Neural cell (in vitro differentiated cells): Measurements from ENCODE around the gene MFN1. TPM values are rescaled to one million over a fixed set of nuclear protein-coding genes. Genes with fewer than 3 reads are reported as not detected.

Experiments used
- H2AFZ ChIP-seq: fragments of 200-600, 300-800 bp; sonication (generic), shearing (Covaris generic); 2 replicates; pipeline ENCODE4 v1.6.0; 2014; ENCODE audit warnings: low read depth, mild to moderate bottlenecking, antibody characterized with exemption, low read length, moderate library complexity
- H3F3A ChIP-seq: fragments of 200-600 bp; shearing (Covaris generic); 2 replicates; pipeline ENCODE4 v1.6.1; 2016; ENCODE audit warnings: mild to moderate bottlenecking, moderate library complexity, mixed read lengths, antibody characterized with exemption, low read length; ENCODE audit not compliant: insufficient read depth, poor library complexity, severe bottlenecking
- H3K27ac ChIP-seq: fragments of 200-600, 300-800 bp; sonication (generic), shearing (Covaris generic); 2 replicates; pipeline ENCODE4 v1.5.1; 2014; ENCODE audit warnings: mild to moderate bottlenecking, low read length, moderate library complexity
- H3K27me3 ChIP-seq: fragments of 300-800, 200-600 bp; sonication (generic), shearing (Covaris generic); 2 replicates; pipeline ENCODE4 v1.6.0; 2014; ENCODE audit warnings: mild to moderate bottlenecking, low read depth, low read length, moderate library complexity; ENCODE audit not compliant: insufficient read depth
- H3K36me3 ChIP-seq: fragments of 300-800, 200-600 bp; sonication (generic), shearing (Covaris generic); 2 replicates; pipeline ENCODE4 v1.5.1; 2014; ENCODE audit warnings: mild to moderate bottlenecking, antibody characterized with exemption, low read length, moderate library complexity; ENCODE audit not compliant: insufficient read depth
- H3K4me2 ChIP-seq: fragments of 300-800, 200-600 bp; sonication (generic), shearing (Covaris generic); 2 replicates; pipeline ENCODE4 v1.6.0; 2014; ENCODE audit warnings: mild to moderate bottlenecking, low read length
- H3K4me3 ChIP-seq: fragments of 300-800, 200-600 bp; sonication (generic), shearing (Covaris generic); 2 replicates; pipeline ENCODE4 v1.5.1; 2014; ENCODE audit warnings: mild to moderate bottlenecking, low read length, moderate library complexity
- H3K79me2 ChIP-seq: fragments of 200-600 bp; shearing (Covaris generic); replicated peaks from 2 replicates; pipeline ENCODE4 v1.6.0; 2014; ENCODE audit warnings: mild to moderate bottlenecking, low read length, moderate library complexity; ENCODE audit not compliant: insufficient read depth
- H3K9ac ChIP-seq: fragments of 300-800, 200-600 bp; sonication (generic), shearing (Covaris generic); 2 replicates; pipeline ENCODE4 v1.6.1; 2016; ENCODE audit warnings: mild to moderate bottlenecking, low read length, mixed read lengths
- H3K9me2 ChIP-seq: fragments of 200-600 bp; shearing (Covaris generic); 2 replicates; pipeline ENCODE4 v1.6.1; 2016; ENCODE audit warnings: mild to moderate bottlenecking, low read length, mixed read lengths; ENCODE audit not compliant: insufficient read depth
- H3K9me3 ChIP-seq: fragments of 200-600, 300-800 bp; sonication (generic), shearing (Covaris generic); 2 replicates; pipeline ENCODE4 v1.6.1; 2016; ENCODE audit warnings: mild to moderate bottlenecking, mixed run types, low read length, moderate library complexity, mixed read lengths
- H4K20me1 ChIP-seq: fragments of 200-600 bp; shearing (Covaris generic); 2 replicates; pipeline ENCODE4 v1.6.1; 2016; ENCODE audit warnings: mild to moderate bottlenecking, mixed run types; ENCODE audit not compliant: insufficient read depth
- EP300 ChIP-seq: fragments of 450-650 bp; conservative IDR thresholded peaks from 2 replicates; pipeline ENCODE4 v1.6.1; 2014; ENCODE audit warnings: antibody characterized with exemption, mild to moderate bottlenecking, moderate library complexity; ENCODE audit not compliant: poor library complexity, severe bottlenecking
- EZH2 ChIP-seq: fragments of 200-600, 300-800 bp; shearing (Covaris generic), sonication (generic); IDR thresholded peaks from 2 replicates; pipeline ENCODE4 v1.6.1; 2014; ENCODE audit warnings: antibody characterized with exemption, low read length, borderline replicate concordance, mild to moderate bottlenecking; ENCODE audit not compliant: insufficient read depth, poor library complexity, severe bottlenecking
- MXI1 ChIP-seq: fragments of 450-650 bp; conservative IDR thresholded peaks from 2 replicates; pipeline ENCODE4 v1.6.1; 2014; ENCODE audit warnings: antibody characterized with exemption, mild to moderate bottlenecking; ENCODE audit not compliant: poor library complexity, severe bottlenecking
- POLR2AphosphoS5 ChIP-seq: IDR thresholded peaks from 2 replicates; pipeline ENCODE4 v1.6.1; 2012
- RAD21 ChIP-seq: fragments of 450-650 bp; conservative IDR thresholded peaks from 2 replicates; pipeline ENCODE4 v1.6.1; 2014; ENCODE audit warnings: antibody characterized with exemption, mild to moderate bottlenecking, moderate library complexity
- SMC3 ChIP-seq: fragments of 450-650 bp; conservative IDR thresholded peaks from 2 replicates; pipeline ENCODE4 v1.6.1; 2014; ENCODE audit warnings: antibody characterized with exemption, mild to moderate bottlenecking, moderate library complexity; ENCODE audit not compliant: poor library complexity
- TAF1 ChIP-seq: IDR thresholded peaks from 2 replicates; pipeline ENCODE4 v1.6.1; 2012; ENCODE audit warnings: low read depth
- polyA plus RNA-seq: library from polyadenylated mRNA; depleted of rRNA; stranded (reverse); fragments of >200 nt; gene quantifications from 2 replicates; pipeline ENCODE4 v1.2.3, GENCODE V29; 2014
- TF ChIP-seq, protein P1 (sequence below): IDR thresholded peaks from 2 replicates; pipeline ENCODE4 v1.6.1; 2012; ENCODE audit warnings: borderline replicate concordance
- TF ChIP-seq, protein P2 (sequence below): fragments of 450-650 bp; IDR thresholded peaks from 2 replicates; pipeline ENCODE4 v1.5.1; 2014; ENCODE audit warnings: antibody characterized with exemption, mild to moderate bottlenecking, moderate library complexity; ENCODE audit not compliant: poor library complexity, severe bottlenecking

Gene MFN1
- polyA plus RNA-seq, 1 donor from 2014 or later: 78.8 TPM

DNA sequence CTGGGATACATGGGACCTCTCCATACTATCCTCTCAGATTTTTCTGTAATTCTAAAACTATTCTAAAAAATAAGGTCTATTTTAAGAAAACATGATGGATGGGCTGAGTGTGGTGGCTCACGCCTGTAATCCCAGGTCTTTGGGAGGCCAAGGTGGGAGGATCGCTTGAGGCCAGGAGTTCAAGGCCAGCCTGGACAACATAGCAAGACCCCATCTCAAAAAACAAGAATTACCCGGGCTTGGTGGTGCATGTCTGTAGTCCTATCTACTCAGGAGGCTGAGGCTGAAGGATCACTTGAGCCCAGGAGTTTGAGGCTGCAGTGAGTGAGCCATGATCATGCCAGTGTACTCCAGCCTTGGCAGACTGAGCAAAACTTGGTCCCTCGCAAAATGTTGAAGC lies 15.3 kb upstream of the MFN1 start:
- no peak for TF ChIP-seq POLR2AphosphoS5
- no peak for TF ChIP-seq TAF1
- TF ChIP-seq, protein P1, sequence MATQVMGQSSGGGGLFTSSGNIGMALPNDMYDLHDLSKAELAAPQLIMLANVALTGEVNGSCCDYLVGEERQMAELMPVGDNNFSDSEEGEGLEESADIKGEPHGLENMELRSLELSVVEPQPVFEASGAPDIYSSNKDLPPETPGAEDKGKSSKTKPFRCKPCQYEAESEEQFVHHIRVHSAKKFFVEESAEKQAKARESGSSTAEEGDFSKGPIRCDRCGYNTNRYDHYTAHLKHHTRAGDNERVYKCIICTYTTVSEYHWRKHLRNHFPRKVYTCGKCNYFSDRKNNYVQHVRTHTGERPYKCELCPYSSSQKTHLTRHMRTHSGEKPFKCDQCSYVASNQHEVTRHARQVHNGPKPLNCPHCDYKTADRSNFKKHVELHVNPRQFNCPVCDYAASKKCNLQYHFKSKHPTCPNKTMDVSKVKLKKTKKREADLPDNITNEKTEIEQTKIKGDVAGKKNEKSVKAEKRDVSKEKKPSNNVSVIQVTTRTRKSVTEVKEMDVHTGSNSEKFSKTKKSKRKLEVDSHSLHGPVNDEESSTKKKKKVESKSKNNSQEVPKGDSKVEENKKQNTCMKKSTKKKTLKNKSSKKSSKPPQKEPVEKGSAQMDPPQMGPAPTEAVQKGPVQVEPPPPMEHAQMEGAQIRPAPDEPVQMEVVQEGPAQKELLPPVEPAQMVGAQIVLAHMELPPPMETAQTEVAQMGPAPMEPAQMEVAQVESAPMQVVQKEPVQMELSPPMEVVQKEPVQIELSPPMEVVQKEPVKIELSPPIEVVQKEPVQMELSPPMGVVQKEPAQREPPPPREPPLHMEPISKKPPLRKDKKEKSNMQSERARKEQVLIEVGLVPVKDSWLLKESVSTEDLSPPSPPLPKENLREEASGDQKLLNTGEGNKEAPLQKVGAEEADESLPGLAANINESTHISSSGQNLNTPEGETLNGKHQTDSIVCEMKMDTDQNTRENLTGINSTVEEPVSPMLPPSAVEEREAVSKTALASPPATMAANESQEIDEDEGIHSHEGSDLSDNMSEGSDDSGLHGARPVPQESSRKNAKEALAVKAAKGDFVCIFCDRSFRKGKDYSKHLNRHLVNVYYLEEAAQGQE: no peak
- TF ChIP-seq RAD21: no peak
- no peak overlapping the region for H3K4me3 ChIP-seq
- H3K79me2 ChIP-seq: peaks cover 10% of the 10 kb centered on the region
- no peaks in the 10 kb centered on the region for H3K27me3 ChIP-seq
- no peaks in the 10 kb centered on the region for H3K9me2 ChIP-seq
- H3K9me3 ChIP-seq: no peaks in the 10 kb centered on the region
- no peak overlapping the region for H2AFZ ChIP-seq
- no peak overlapping the region for H3K27ac ChIP-seq
- H3K9ac ChIP-seq: no peak overlapping the region
- no peak overlapping the region for H3K4me2 ChIP-seq
- H4K20me1 ChIP-seq: no peaks in the 10 kb centered on the region
- H3K36me3 ChIP-seq: no peaks in the 10 kb centered on the region
- H3F3A ChIP-seq: no peaks in the 10 kb centered on the region

DNA sequence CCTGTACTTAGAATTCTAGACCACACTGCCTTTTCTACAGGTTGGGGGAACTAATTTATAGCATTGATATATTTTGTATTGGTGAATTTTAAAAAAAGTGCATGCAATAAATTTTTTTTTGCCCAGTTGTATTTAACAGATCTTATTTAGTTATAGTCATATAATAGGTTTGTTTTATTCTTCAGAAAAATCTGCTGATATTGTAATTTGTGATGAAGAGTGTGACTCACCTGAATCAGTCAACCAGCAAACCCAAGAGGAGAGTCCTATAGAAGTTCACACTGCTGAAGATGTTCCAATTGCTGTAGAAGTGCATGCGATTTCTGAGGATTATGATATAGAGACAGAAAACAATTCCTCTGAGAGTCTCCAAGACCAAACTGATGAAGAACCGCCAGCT lies 14.4 kb upstream of the MFN1 start:
- peaks cover 2% of the 10 kb centered on the region for H3K79me2 ChIP-seq
- TF ChIP-seq TAF1 (no peak), RAD21 (no peak), SMC3 (no peak), MXI1 (no peak), EP300 (no peak), POLR2AphosphoS5 (no peak), EZH2 (no peak)
- TF ChIP-seq, protein P2, sequence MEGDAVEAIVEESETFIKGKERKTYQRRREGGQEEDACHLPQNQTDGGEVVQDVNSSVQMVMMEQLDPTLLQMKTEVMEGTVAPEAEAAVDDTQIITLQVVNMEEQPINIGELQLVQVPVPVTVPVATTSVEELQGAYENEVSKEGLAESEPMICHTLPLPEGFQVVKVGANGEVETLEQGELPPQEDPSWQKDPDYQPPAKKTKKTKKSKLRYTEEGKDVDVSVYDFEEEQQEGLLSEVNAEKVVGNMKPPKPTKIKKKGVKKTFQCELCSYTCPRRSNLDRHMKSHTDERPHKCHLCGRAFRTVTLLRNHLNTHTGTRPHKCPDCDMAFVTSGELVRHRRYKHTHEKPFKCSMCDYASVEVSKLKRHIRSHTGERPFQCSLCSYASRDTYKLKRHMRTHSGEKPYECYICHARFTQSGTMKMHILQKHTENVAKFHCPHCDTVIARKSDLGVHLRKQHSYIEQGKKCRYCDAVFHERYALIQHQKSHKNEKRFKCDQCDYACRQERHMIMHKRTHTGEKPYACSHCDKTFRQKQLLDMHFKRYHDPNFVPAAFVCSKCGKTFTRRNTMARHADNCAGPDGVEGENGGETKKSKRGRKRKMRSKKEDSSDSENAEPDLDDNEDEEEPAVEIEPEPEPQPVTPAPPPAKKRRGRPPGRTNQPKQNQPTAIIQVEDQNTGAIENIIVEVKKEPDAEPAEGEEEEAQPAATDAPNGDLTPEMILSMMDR: no peak
- TF ChIP-seq, protein P1: no peak
- no peaks in the 10 kb centered on the region for H3K27me3 ChIP-seq
- no peaks in the 10 kb centered on the region for H3F3A ChIP-seq
- no peaks in the 10 kb centered on the region for H3K36me3 ChIP-seq
- no peak overlapping the region for H2AFZ ChIP-seq
- H3K9ac ChIP-seq: no peak overlapping the region
- H3K9me2 ChIP-seq: no peaks in the 10 kb centered on the region
- H3K27ac ChIP-seq: no peak overlapping the region
- H3K9me3 ChIP-seq: no peaks in the 10 kb centered on the region
- no peaks in the 10 kb centered on the region for H4K20me1 ChIP-seq
- no peak overlapping the region for H3K4me3 ChIP-seq
- no peak overlapping the region for H3K4me2 ChIP-seq
